Karpas-422 (cell line): ENCODE data around the gene PIGQ. TPM values are rescaled to one million over a fixed set of nuclear protein-coding genes. Genes with fewer than 3 reads are reported as not detected.
"Not testable (repeated sequence)": the region's sequence is repeated elsewhere in the genome, so short reads cannot be mapped to it uniquely, and the experiment has no call there.

ENCODE experiments used
- DNase-seq: peaks from one replicate; pipeline ENCODE4 v3.0.0-alpha.2; 2015
- H2AFZ ChIP-seq: fragments of 200-600 bp; sonication (generic); 2 replicates; pipeline ENCODE4 v1.6.1; 2014; ENCODE audit warnings: antibody characterized with exemption, low read length, mixed read lengths
- H3K27ac ChIP-seq: fragments of 200-600 bp; sonication (generic); 2 replicates; pipeline ENCODE4 v1.5.1; 2014; ENCODE audit warnings: mild to moderate bottlenecking, low read length, moderate library complexity
- H3K27me3 ChIP-seq: fragments of 200-600 bp; sonication (generic); 2 replicates; pipeline ENCODE4 v1.6.1; 2014; ENCODE audit warnings: low read length, mixed read lengths
- H3K36me3 ChIP-seq: fragments of 200-600 bp; sonication (generic); 2 replicates; pipeline ENCODE4 v1.6.1; 2014; ENCODE audit warnings: low read length, mixed read lengths; ENCODE audit not compliant: insufficient read depth
- H3K4me1 ChIP-seq: fragments of 200-600 bp; sonication (generic); 2 replicates; pipeline ENCODE4 v1.6.1; 2014; ENCODE audit warnings: mild to moderate bottlenecking, low read length, mixed read lengths
- H3K4me2 ChIP-seq: fragments of 200-600 bp; sonication (generic); 2 replicates; pipeline ENCODE4 v1.6.1; 2014; ENCODE audit warnings: low read length, low read depth, mild to moderate bottlenecking; ENCODE audit not compliant: poor library complexity, severe bottlenecking
- H3K4me3 ChIP-seq: fragments of 200-600 bp; sonication (generic); 2 replicates; pipeline ENCODE4 v1.5.1; 2014; ENCODE audit warnings: mild to moderate bottlenecking, antibody characterized with exemption, low read length, mixed read lengths
- H3K79me2 ChIP-seq: fragments of 200-600 bp; sonication (generic); 2 replicates; pipeline ENCODE4 v1.6.1; 2014; ENCODE audit warnings: mild to moderate bottlenecking, low read length, mixed read lengths
- H3K9ac ChIP-seq: fragments of 200-600 bp; sonication (generic); 2 replicates; pipeline ENCODE4 v1.6.0; 2014; ENCODE audit warnings: low read length
- H3K9me2 ChIP-seq: fragments of 200-600 bp; sonication (generic), shearing (Covaris generic); replicated peaks from 2 replicates; pipeline ENCODE4 v1.6.0; 2014; ENCODE audit warnings: mild to moderate bottlenecking, low read length, moderate library complexity; ENCODE audit not compliant: insufficient read depth
- H3K9me3 ChIP-seq: fragments of 300-700, 200-600 bp; sonication (generic); 2 replicates; pipeline ENCODE4 v1.6.1; 2014; ENCODE audit warnings: low read length, mixed read lengths
- H4K20me1 ChIP-seq: fragments of 200-600 bp; sonication (generic); 2 replicates; pipeline ENCODE4 v1.6.1; 2014; ENCODE audit warnings: mild to moderate bottlenecking, antibody characterized with exemption, low read length, low read depth; ENCODE audit not compliant: insufficient read depth
- total RNA-seq: library from RNA; depleted of rRNA; stranded (reverse); fragments of >200 nt; shearing (Covaris generic); gene quantifications from 2 replicates; pipeline ENCODE4 v1.2.3, GENCODE V29; 2014; ENCODE audit warnings: low replicate concordance

The PIGQ gene
- total RNA-seq, 1 experiment from 2014 or later: 35.7 TPM

DNA sequence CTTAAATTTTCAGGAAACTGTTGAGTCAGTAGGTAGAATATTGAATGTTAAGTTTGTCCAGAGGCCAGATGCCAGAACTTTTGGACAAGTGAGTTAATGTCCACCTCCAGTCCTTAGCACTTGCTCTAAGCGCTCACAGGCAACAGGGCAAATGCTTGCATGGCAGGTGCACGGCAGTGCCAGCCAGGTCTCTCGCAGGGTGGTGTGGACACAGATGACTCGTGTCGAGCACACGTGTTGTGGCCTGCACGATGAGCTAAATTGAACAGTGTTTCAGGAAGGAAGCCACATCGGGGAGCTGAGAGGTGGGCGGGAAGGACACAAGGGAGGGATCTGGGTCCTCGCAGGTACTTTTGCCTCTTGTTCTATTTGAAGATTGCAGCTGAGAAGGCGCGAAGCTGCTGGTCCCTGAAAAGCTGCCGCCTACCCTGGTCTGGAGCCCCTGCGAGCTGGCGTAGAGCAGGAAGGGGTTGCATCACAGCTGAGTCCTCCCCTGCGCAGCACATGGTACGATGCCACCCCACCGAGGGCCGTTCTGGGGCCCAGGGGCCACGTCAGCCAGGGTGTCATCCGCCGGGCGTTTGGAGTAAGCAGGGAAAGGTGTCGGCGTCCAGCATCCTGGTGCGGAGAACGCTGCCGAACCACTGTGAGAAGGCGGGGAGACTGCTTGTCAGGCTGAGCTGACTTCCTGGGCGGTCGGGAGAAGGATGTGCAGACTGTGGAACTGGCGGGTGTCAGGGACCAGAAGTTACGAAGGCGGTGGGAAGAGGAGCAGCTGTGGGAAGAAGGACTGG is 26.4 kb downstream of the PIGQ start:
- H2AFZ ChIP-seq: no peak overlapping the region
- H3K79me2 ChIP-seq: peaks cover 16% of the 10 kb centered on the region
- H3K9me3 ChIP-seq: no peaks in the 10 kb centered on the region
- DNase-seq: no peak
- no peak overlapping the region for H3K9ac ChIP-seq
- no peaks in the 10 kb centered on the region for H3K27me3 ChIP-seq
- H3K4me1 ChIP-seq: peaks cover 33% of the 10 kb centered on the region
- H3K4me3 ChIP-seq: no peak overlapping the region
- H3K4me2 ChIP-seq: no peak overlapping the region
- H3K27ac ChIP-seq: no peak overlapping the region
- H3K9me2 ChIP-seq: no peaks in the 10 kb centered on the region
- 0 out of 2 replicates have a peak, but pooled peaks cover 2% of the 10 kb centered on the region for H3K36me3 ChIP-seq
- peaks cover 34% of the 10 kb centered on the region for H4K20me1 ChIP-seq

DNA sequence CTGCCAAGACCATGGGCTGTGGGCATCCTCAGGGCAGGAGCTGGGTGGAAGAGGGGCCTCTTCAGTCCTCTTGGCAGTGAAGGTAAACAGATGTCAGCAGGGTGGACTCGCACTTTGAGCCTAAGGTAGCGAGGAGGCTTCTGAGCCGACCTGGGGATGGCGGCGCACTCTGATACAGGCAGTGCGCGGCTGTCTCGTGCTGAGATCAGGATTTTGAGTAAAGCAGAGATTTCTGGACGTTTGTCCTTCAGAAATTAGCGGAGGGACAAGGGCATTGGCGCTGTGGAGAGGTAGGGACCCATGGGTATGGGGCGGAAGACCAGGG is 26.9 kb downstream of the PIGQ start:
- no peak for DNase-seq
- Histone ChIP-seq H3K27me3 (no peaks in the 10 kb centered on the region), H2AFZ (no peak overlapping the region), H3K4me3 (no peak overlapping the region), H3K79me2 (peaks cover 16% of the 10 kb centered on the region), H4K20me1 (peaks cover 30% of the 10 kb centered on the region), H3K36me3 (0 out of 2 replicates have a peak, but pooled peaks cover 2% of the 10 kb centered on the region), H3K9ac (no peak overlapping the region), H3K9me2 (no peaks in the 10 kb centered on the region), H3K27ac (no peak overlapping the region), H3K4me2 (no peak overlapping the region), H3K4me1 (peaks cover 31% of the 10 kb centered on the region), H3K9me3 (no peaks in the 10 kb centered on the region)

DNA sequence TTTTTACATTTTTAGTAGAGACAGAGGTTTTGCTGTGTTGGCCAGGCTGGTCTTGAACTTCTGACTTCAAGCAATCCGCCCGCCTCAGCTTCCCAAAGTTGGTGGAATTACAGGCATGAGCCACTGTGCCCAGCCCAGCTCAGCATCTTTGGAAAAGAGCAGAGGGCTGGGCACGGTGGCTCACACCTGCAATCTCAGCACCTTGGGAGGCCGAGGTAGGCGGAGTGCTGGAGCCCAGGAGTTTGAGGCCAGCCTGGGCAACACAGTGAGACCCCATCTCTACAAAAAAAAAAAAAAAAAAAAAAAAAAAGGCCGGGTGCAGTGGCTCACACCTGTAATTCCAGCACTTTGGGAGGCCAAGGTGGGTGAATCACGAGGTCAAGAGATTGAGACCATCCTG is 27.9 kb downstream of the PIGQ start:
- not testable (repeated sequence) for H3K9ac ChIP-seq, H3K4me2 ChIP-seq, H3K27ac ChIP-seq, H3K4me3 ChIP-seq, H3K36me3 ChIP-seq, H3K9me2 ChIP-seq, H3K27me3 ChIP-seq, H2AFZ ChIP-seq, H3K9me3 ChIP-seq
- peaks cover 16% of the 10 kb centered on the region for H3K79me2 ChIP-seq
- peaks cover 20% of the 10 kb centered on the region for H4K20me1 ChIP-seq
- DNase-seq: peak; percentile 15
- peaks cover 21% of the 10 kb centered on the region for H3K4me1 ChIP-seq

DNA sequence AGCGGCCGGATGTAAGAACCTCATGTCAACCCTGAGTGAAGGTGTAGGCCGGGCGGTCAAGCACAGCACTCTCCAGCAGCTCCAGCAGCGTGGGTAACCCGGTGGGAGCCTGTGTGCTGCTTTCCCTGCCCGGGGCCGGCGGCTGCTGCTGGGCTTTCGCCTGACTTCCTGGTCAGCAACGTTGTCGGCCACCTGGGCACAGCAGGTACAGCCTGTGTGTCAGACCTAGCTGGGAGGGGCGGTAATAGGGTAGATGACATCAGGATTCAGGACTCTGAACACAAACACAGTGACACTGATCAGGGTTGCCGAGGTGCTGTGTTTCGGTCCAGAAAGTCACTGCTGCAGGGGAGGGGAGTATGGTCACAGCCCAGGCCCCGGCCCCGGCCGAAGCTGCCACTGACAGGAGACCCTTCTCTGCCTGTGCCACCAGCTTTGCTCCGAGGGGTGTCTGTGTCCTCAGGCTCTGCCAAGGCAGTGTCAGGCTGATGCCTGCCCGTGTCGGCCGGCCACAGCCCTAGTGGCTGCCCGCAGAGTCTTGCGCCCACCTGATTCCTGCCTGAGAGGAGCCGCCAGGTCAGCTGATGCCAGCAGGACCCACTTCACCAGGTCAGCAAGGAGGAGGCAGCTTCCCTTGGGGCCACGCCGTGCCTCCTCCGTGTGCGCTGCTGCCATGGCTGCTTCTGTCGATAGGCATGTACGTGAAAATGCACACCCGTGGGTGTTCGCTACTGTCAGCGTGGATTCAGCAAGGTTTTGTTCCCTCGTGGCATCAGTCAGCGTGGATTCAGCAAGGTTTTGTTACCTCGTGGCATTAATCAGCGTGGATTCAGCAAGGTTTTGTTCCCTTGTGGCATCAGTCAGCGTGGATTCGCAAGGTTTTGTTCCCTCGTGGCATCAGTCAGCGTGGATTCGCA is 29.3 kb downstream of the PIGQ start:
- H3K79me2 ChIP-seq: peaks cover 11% of the 10 kb centered on the region
- H3K9me3 ChIP-seq: no peaks in the 10 kb centered on the region
- H3K27ac ChIP-seq: no peak overlapping the region
- peak; percentile 33 for DNase-seq
- no peak overlapping the region for H3K4me3 ChIP-seq
- H4K20me1 ChIP-seq: 0 out of 2 replicates have a peak, but pooled peaks cover 6% of the 10 kb centered on the region
- H2AFZ ChIP-seq: no peak overlapping the region
- H3K27me3 ChIP-seq: no peaks in the 10 kb centered on the region
- H3K9ac ChIP-seq: no peak overlapping the region
- H3K4me1 ChIP-seq: peaks cover 8% of the 10 kb centered on the region
- H3K4me2 ChIP-seq: no peak overlapping the region
- 0 out of 2 replicates have a peak, but pooled peaks cover 2% of the 10 kb centered on the region for H3K36me3 ChIP-seq
- H3K9me2 ChIP-seq: no peaks in the 10 kb centered on the region

DNA sequence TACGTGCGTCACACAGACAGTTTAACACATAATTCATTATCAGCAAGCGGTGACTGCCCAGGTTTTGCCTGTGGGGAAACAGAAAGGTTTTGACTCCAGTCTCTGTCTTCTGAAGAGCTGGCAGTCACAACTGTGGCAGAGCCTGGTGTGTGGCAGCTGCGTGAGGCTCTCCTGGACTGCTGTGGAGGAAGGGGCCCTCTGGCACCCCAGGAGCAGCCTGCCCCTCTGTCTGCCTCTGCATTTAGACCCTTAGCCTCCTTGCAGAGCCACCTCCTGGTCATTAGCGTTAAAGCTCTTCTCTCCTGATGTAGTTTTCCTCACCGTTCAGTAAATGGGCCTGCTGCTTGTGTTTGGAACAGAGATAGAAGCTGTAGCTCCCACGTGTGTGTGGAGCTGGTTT is 31.0 kb downstream of the PIGQ start:
- Histone ChIP-seq H3K36me3 (peaks cover 2% of the 10 kb centered on the region; the same call in 1 of the 2 replicates), H3K9me2 (no peaks in the 10 kb centered on the region)
- DNase-seq: peak; percentile 71

DNA sequence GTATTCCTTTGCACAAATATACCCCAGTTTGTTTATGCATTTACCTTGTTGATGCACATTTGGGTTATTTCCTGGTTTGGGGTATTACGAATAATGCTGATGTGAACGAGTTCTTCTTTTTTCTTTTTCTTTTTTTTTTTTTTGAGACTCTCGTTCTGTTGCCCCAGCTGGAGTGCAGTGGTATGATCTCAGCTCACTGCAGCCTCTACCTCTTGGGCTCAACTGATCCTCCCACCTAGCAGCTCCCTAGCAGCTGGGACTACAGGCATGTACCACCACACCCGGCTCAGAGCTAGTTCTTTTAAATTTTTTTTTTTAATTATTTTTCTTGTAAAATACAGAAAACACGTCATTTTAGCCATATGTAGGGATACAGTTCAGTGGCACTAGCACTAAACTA is 34.2 kb downstream of the PIGQ start:
- H3K27ac ChIP-seq: no peak overlapping the region
- peaks cover 8% of the 10 kb centered on the region for H3K4me1 ChIP-seq
- H3K9ac ChIP-seq: no peak overlapping the region
- H2AFZ ChIP-seq: no peak overlapping the region
- no peaks in the 10 kb centered on the region for H3K27me3 ChIP-seq
- H3K9me3 ChIP-seq: peaks cover 6% of the 10 kb centered on the region; the same call in 1 of the 2 replicates
- H3K79me2 ChIP-seq: no peaks in the 10 kb centered on the region
- H3K36me3 ChIP-seq: peaks cover 2% of the 10 kb centered on the region; the same call in 1 of the 2 replicates
- no peaks in the 10 kb centered on the region for H3K9me2 ChIP-seq
- no peak overlapping the region for H3K4me2 ChIP-seq
- DNase-seq: no peak
- H3K4me3 ChIP-seq: no peak overlapping the region
- 0 out of 2 replicates have a peak, but pooled peaks cover 2% of the 10 kb centered on the region for H4K20me1 ChIP-seq

More for the DNA sequence above, 31.0 kb downstream of the PIGQ start:
- Histone ChIP-seq H3K27me3 (no peaks in the 10 kb centered on the region), H3K27ac (no peak overlapping the region), H3K79me2 (peaks cover 6% of the 10 kb centered on the region), H3K4me1 (peaks cover 8% of the 10 kb centered on the region), H2AFZ (no peak overlapping the region), H3K4me3 (no peak overlapping the region), H3K9me3 (peaks cover 6% of the 10 kb centered on the region; the same call in 1 of the 2 replicates), H4K20me1 (0 out of 2 replicates have a peak, but pooled peaks cover 2% of the 10 kb centered on the region), H3K4me2 (no peak overlapping the region), H3K9ac (no peak overlapping the region)

DNA sequence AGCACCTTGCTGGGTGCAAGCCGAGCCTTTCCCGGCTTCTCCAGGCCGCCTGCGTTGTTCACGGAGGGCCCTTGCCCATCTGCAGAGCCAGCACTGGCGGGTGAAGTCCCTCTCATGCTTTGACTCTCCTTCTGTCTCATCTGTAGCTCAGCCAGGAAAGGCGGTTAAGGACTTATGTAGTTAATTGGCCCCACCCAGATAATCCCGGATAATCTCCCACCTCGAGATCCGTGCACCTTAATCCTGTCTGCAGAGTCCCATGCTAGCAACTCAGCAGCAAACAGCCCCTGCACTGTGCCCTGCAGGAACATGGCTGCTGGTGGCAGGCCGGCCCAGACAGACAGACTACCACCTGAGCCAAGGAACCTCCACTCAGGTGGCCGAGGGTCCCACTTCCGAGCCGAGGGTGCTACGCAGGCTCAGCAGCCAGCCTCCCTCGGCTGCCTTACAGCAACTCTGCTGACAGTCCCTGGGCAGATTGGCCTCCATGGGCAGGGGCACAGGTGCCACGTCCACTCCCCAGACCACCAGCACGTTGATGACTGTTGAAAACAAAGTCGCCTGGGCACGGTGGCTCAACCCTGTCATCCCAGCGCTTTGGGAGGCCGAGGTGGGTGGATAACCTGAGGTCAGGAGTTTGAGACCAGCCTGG is 37.0 kb downstream of the PIGQ start:
- H3K79me2 ChIP-seq: no peaks in the 10 kb centered on the region
- H3K9ac ChIP-seq: no peak overlapping the region
- H3K9me3 ChIP-seq: peaks cover 6% of the 10 kb centered on the region; the same call in 1 of the 2 replicates
- DNase-seq: peak; percentile 10
- H3K4me1 ChIP-seq: no peaks in the 10 kb centered on the region
- H4K20me1 ChIP-seq: no peaks in the 10 kb centered on the region
- H3K4me2 ChIP-seq: no peak overlapping the region
- H2AFZ ChIP-seq: no peak overlapping the region
- no peak overlapping the region for H3K27ac ChIP-seq
- no peaks in the 10 kb centered on the region; the same call in 1 of the 2 replicates for H3K36me3 ChIP-seq
- H3K4me3 ChIP-seq: no peak overlapping the region
- no peaks in the 10 kb centered on the region for H3K9me2 ChIP-seq
- H3K27me3 ChIP-seq: no peaks in the 10 kb centered on the region
